Stimulated activated CD8-positive, alpha-beta memory T cell treated with anti-CD3 and anti-CD28 coated beads, Interleukin-12 subunit alpha, Interleukin-12 subunit beta, amount 100 ng/mL, for 4 hours (primary cell): ENCODE data around the gene CDC16.
A peak's percentile ranks its signal among the peaks of the same experiment; 100 is the strongest.
"Not testable (repeated sequence)": the region's sequence is repeated elsewhere in the genome, so short reads cannot be mapped to it uniquely, and the experiment has no call there.

Source experiments
- DNase-seq: peaks from one replicate; pipeline ENCODE4 v3.0.0-alpha.2; 2020; ENCODE audit warnings: low read depth

Gene CDC16

GRCh38 chr13:114234645-114235421 is at the start of gene CDC16:
CDC16 (plus strand) TSS chr13:114234897; CDS start chr13:114235085, 188 bp downstream.
- DNase-seq, result peak; percentile 83

- DNase-seq, result no peak
Measured at GRCh38 chr13:114185182-114185971, 49.3 kb upstream of the CDC16 start.

GRCh38 chr13:114194853-114195252 is 39.8 kb upstream of the CDC16 start:
- DNase-seq, result no peak

- DNase-seq, result no peak
Measured at GRCh38 chr13:114196629-114197028, 38.1 kb upstream of the CDC16 start.

- DNase-seq, result no peak
Measured at GRCh38 chr13:114198556-114198955, 36.1 kb upstream of the CDC16 start.

- not testable (repeated sequence) for DNase-seq
Measured at GRCh38 chr13:114199526-114199925, 35.2 kb upstream of the CDC16 start.

GRCh38 chr13:114199954-114200353 is 34.7 kb upstream of the CDC16 start:
- DNase-seq, result no peak

GRCh38 chr13:114200399-114200911 is 34.2 kb upstream of the CDC16 start:
- no peak for DNase-seq

- DNase-seq, result no peak
Measured at GRCh38 chr13:114202581-114202980, 32.1 kb upstream of the CDC16 start.

- DNase-seq, result no peak
Measured at GRCh38 chr13:114203536-114203935, 31.2 kb upstream of the CDC16 start.

GRCh38 chr13:114204894-114205293 is 29.8 kb upstream of the CDC16 start:
- DNase-seq, result no peak

GRCh38 chr13:114208134-114208533 is 26.6 kb upstream of the CDC16 start:
- DNase-seq, result no peak

- DNase-seq, result no peak
Measured at GRCh38 chr13:114211446-114212157, 23.1 kb upstream of the CDC16 start.

- DNase-seq, result no peak
Measured at GRCh38 chr13:114212158-114212495, 22.6 kb upstream of the CDC16 start.

- DNase-seq, result no peak
Measured at GRCh38 chr13:114213980-114214379, 20.7 kb upstream of the CDC16 start.

GRCh38 chr13:114219392-114219791 is 15.3 kb upstream of the CDC16 start:
- DNase-seq, result no peak

- no peak for DNase-seq
Measured at GRCh38 chr13:114222461-114222968, 12.2 kb upstream of the CDC16 start.

- no peak for DNase-seq
Measured at GRCh38 chr13:114224201-114224600, 10.5 kb upstream of the CDC16 start.

GRCh38 chr13:114225610-114226009 is 9.1 kb upstream of the CDC16 start:
- DNase-seq, result no peak

GRCh38 chr13:114226088-114226487 is 8.6 kb upstream of the CDC16 start:
- no peak for DNase-seq

- peak; percentile 70 for DNase-seq
Measured at GRCh38 chr13:114226699-114227323, 7.9 kb upstream of the CDC16 start.

GRCh38 chr13:114227528-114227927 is 7.2 kb upstream of the CDC16 start:
- DNase-seq, result no peak
